Activated T-cell treated with anti-CD3 and anti-CD28 coated beads for 24 hours (primary cell): Measurements from ENCODE around the gene JMJD8.
A peak's percentile ranks its signal among the peaks of the same experiment; 100 is the strongest.

Source experiments
- DNase-seq: peaks from one replicate; pipeline ENCODE4 v3.0.0-alpha.2; 2020; ENCODE audit warnings: low read depth

Gene JMJD8

DNA sequence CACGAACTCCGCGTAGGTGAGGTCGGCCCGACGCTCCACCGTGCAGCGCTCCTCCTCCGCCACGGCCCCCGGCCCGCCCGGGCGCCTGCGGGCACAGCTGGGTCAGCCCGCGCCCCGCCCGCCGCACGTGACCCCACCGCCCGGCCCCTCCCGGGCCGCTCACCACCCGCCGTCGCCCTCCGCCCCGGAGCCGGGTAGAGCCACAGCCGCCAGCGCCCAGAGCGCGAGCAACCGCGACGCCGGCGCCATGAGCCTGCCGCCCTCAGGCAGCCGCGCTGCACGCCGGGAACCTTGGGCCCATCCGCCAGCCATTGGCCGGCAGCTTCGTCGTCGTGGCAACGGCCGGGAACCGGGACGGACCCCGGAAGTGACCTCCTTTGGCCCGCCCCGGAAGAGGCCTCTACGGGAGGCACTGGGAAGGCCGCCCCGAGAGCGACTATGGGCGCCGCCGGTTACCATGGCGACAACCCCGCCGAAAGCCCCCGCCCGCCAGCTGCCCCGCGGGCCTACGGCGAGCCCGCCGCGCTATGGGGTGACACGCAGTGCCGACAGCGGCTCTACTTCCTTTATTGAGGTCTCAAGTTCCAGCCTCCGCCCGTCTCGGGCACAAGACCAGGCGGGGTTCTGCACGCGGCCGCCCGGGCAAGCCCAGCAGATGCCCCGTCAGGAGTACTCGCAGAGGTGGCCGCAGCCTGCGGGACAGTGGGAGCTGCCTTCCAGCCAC, at the start of gene JMJD8:
JMJD8 (minus strand) TSS at position 264 of the 724 bp plus-strand sequence; CDS start at position 249, 15 bp downstream.
- peak; percentile 98 for DNase-seq

GRCh38 chr16:733382-734207, 49.5 kb upstream of the JMJD8 start:
- DNase-seq = no peak

DNA sequence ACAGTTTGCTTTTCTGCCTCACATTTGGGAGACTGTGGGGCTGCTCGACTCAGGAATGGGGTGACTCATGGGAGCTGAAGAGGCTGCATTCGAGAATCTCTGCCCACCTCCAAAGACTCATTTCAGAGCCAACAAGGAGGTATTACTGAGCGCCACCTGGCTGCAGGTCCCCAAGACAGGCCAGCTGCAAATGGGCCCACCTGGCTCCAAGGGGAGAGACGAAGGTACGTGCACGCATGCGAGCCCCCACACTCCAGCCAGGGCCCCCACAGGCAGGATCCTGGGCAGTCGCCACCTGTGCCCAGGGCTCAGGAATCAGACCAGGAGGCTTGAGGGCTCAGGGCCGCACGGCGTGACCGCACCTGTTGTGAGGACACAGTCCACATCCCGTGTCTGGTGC, 48.8 kb upstream of the JMJD8 start:
- no peak for DNase-seq

DNA sequence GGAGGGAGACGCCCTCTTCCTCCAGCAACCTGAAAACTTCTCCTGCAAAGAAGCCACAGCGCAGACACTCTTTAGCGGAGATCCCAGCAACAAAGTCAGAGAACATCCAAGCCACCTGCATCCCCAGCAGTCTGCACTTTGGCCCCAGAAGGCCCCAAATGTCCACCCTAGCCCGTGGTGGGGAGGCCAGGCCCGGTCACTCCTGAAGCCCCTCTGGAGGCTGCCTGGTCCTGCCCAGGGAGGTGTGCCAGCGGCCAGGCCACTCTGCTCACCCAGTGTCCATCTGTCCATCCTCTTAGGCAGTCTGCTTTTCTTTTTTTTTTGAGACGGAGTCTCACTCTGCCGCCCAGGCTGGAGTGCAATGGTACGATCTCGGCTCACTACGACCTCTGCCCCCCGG, 48.2 kb upstream of the JMJD8 start:
- no peak for DNase-seq

GRCh38 chr16:730666-731509, 46.8 kb upstream of the JMJD8 start:
- DNase-seq = no peak

- no peak for DNase-seq
Measured at GRCh38 chr16:729768-730665, 45.9 kb upstream of the JMJD8 start.

- no peak for DNase-seq
Measured at GRCh38 chr16:728890-729744, 45.0 kb upstream of the JMJD8 start.

DNA sequence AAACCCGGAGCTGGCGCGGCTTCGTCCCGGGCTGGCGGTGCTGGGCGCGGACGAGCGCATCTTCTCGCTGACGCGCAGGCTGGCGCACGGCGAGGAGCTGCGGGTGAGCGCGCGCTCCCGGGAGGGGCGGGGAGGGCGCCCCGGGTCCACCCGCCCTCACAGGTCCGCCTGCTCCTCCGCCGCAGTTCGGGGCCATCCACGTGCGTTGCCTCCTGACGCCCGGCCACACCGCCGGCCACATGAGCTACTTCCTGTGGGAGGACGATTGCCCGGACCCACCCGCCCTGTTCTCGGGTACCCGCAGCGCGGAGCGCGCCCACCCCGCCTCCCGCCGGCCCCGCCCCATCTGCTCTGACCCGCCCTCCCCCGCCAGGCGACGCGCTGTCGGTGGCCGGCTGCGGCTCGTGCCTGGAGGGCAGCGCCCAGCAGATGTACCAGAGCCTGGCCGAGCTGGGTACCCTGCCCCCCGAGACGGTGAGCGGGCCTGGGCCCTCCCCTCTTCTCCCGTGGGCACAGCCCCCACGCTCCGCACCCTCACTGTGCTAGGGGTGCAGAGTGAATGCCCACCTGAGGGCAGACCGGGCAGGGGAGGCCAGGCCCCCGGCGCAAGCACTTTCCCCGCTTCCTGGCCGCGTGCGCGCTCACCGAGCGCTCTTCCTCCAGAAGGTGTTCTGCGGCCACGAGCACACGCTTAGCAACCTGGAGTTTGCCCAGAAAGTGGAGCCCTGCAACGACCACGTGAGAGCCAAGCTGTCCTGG, 44.2 kb upstream of the JMJD8 start:
- DNase-seq = peak; percentile 49

DNA sequence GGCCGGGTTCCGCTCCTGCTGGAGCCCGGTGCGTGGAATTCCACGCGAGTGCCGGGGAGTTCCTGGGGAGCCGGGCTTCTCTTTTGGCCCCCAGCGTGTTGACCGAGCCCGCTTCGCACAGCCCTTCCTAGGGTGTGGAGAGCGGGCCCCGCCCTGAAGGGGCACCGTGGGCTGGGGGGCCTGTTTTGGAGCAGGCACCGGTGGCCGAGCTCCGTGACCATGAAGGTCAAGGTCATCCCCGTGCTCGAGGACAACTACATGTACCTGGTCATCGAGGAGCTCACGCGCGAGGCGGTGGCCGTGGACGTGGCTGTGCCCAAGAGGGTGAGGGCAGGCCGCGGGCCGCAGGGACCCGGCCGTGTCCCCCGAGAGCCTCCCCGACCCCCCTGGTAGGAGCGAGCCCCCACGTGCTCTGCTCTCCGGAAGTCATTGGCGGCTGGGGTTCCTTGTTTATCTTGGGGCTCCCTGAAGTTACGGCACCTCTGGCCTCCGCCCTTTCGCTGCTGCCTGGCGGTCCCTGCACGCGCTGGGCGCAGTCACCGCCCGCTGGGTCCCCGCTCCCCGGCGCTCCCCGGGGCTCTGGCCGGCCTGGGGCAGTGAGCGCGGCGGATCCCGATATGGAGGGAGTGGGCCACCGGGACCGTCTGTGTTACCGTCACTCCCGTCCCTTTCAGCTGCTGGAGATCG, 43.3 kb upstream of the JMJD8 start:
- DNase-seq = no peak

GRCh38 chr16:726438-727290, 42.5 kb upstream of the JMJD8 start, which contains the start of the genes CCDC78 and HAGHL:
TSS of gene CCDC78 (minus strand) at chr16:726443. CDS start at chr16:726367, 76 bp downstream.
TSS of gene HAGHL (plus strand) at chr16:727106. CDS start at chr16:727510, 404 bp downstream.
- DNase-seq = peak; percentile 52

DNA sequence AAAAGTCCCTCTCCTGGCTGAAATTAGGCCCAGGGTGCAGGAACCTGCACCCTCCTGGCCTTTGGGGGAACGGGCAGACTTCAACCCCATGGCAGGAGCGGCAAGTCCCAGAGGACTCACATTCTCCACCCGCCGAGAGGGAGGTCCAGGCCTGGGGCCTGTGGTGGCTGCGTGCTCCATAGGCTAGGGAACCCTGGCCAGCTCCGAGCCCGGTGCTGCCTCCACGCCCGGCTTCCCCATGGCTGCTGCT, 42.0 kb upstream of the JMJD8 start:
- no peak for DNase-seq

- no peak for DNase-seq
Measured at GRCh38 chr16:725463-726187, 41.5 kb upstream of the JMJD8 start.

DNA sequence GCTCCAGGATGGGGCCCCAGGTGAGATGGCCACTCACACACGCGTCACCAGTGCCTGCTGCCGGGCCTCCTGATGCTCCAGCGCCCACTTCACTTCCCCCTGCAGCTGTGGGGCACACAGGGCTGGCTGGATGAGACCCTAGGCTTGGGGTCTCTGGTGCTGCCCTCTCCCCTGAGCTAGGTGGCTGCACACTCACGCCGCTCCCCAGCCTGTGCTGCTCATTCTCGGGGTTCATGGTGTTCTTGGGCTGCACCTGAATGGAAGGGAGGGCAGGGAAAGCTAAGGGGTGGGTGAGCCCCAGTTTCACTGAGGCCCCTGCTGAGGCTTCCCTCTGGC, 40.9 kb upstream of the JMJD8 start:
- DNase-seq = no peak

DNA sequence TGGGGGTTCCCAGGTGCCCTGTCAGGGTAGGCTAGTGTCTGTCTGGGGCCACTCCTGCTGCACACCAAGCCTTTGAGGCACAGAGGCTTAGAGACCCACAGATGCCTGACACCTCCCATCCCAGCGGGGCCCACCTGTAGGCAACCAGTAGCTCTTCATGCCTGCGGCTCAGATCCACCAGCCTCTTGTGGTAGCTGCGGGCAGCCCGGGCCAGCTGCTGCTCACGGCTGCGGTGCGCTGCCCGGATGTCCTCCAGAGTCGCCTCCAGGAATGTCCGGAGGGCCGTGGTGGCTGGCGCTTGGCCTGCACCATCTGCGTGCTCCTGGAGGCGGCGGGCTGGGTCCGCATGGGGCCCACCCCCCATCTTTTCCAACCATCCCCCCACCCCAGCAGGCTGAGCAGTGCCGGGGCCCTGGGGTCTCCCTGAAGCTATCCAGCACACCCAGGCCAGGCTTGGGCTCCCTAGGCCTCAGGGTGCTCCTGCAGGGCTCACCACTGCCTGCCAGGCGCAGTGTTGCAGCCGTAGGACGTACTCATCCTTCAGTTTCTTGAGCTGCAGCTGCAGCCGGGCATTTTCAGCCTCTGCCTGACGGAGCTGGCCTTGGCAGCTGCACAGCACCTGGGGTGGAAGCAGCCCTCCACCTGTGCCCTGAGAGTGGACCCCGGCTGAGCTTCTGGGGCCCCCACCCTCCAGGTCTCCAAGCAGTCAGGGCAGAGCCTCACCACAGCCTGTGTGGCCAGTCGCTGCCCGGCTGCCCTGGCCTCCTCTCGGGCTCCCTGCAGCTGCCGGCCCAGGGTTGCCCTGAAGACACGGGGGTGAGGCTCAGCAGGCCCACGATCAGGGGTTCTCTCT, 40.3 kb upstream of the JMJD8 start:
- DNase-seq = no peak

- DNase-seq = no peak
Measured at GRCh38 chr16:723695-724094, 39.6 kb upstream of the JMJD8 start.

DNA sequence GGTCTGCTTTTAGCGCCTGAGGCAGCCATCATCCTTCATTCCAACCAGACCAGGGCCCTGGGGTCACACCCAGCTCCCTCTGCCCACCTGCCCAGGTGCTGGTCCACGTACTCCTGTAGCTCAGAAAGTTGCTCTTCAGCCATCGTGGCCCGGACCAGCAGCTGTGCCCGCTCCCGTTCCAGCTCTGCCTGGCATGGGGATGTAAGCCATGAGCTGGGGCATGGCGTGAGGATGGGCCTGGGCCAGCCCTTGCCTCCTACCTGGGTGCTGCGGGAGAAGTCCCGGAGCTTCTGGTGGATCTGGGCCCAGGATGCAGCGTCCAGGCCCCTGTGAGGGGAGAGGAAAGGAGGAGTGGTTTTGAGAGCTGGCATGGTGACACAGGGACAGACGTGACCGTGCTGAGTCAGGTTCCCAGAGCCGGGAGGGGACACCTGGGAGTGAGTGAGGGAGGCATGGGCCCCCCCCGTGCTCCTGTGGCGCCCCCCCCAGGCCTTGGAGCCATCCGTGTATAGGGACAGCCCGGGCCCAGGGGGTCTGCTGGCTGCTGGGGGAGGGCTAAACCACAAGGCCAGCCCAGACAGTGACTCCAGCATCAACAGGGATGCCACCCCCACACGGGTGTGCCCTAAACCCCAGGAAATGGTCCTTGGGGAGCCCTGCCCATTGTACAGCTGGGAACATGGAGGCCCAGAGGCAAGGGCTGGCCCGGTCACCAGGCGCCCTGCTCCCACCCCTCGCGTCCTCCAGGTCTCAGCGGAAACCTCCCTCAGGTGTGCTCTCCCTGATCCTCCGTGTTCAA, 38.9 kb upstream of the JMJD8 start:
- no peak for DNase-seq
